H1 (cell line): Measurements from ENCODE around the gene ASS1.

Experiments
- EP300 ChIP-seq, 2 experiments: IDR thresholded peaks; 1 replicate in 1 of 2; 2 replicates in 1 of 2; pipeline ENCODE4 v1.6.1; 2011 to 2012; ENCODE audit warnings: low read depth in 2 of 2, low read length in 2 of 2, mild to moderate bottlenecking in 2 of 2, borderline replicate concordance in 1 of 2, inconsistent platforms in 1 of 2, moderate library complexity in 1 of 2
- EZH2 ChIP-seq: fragments of 200-600 bp; sonication (generic); IDR thresholded peaks from 2 replicates; pipeline ENCODE4 v1.7.1; 2012; ENCODE audit warnings: low read depth, mild to moderate bottlenecking, moderate library complexity, low read length, inconsistent platforms; ENCODE audit not compliant: severe bottlenecking
- HDAC2 ChIP-seq, 2 experiments: fragments of 300-600 bp in 1 of 2; sonication (generic) in 1 of 2; IDR thresholded peaks; 2 replicates each; pipeline ENCODE4 v1.6.1; 2011 to 2012; ENCODE audit warnings: low read depth in 2 of 2, low read length in 2 of 2, mild to moderate bottlenecking in 2 of 2, moderate library complexity in 2 of 2, borderline replicate concordance in 1 of 2, inconsistent platforms in 1 of 2
- POLR2A ChIP-seq, 2 experiments: IDR thresholded peaks; 1 replicate in 1 of 2; 2 replicates in 1 of 2; pipeline ENCODE4 v1.6.1; 2011; ENCODE audit warnings: low read depth in 2 of 2, low read length in 2 of 2, mild to moderate bottlenecking in 2 of 2; ENCODE audit errors: control extremely low read depth in 1 of 2
- SUZ12 ChIP-seq: fragments of 200-600 bp; sonication (generic); IDR thresholded peaks from 2 replicates; pipeline ENCODE4 v1.6.1; 2012; ENCODE audit warnings: mild to moderate bottlenecking, inconsistent platforms, low read length, moderate library complexity, mixed read lengths
- TF ChIP-seq, protein P1 (sequence below), 3 experiments: IDR thresholded peaks; 1 replicate in 2 of 3; 2 replicates in 1 of 3; pipeline versions ENCODE4 v1.5.1 to v1.6.1; 2011; ENCODE audit warnings: low read length in 3 of 3, mild to moderate bottlenecking in 3 of 3, inconsistent platforms in 2 of 3, low read depth in 1 of 3, moderate library complexity in 1 of 3; ENCODE audit not compliant: insufficient read depth in 1 of 3; ENCODE audit errors: control extremely low read depth in 1 of 3

DNA sequence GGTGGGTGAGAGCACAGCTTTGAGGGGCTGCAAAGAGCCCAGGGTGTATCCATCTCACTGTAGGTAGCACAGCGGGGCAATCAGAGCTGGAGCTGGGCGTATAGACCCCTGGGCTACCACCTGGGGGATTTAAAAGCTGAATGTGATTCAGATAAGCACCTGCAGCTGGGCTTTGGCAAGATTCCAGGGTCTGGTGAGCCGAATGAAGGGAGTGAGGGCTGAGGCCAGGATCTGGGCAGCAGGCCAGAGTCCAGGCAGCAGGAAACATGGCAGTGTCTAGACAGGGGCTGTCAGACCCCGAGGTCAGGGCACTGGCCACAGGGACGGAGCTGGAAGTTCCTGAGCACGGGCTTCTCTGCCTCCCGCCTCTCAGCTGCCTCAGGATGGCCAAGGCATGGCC, 8.7 kb downstream of the ASS1 start:
- TF ChIP-seq POLR2A (IDR thresholded peaks at IDR 0.05; ENCODE audit: control extremely low read depth in 1 of 2, low read depth in 2 of 2, low read length in 2 of 2) (no peak), EP300 (IDR thresholded peaks at IDR 0.05; ENCODE audit: borderline replicate concordance in 1 of 2, low read depth in 2 of 2, low read length in 2 of 2) (no peak), SUZ12 (no peak), HDAC2 (IDR thresholded peaks at IDR 0.05; ENCODE audit: borderline replicate concordance in 1 of 2, low read depth in 2 of 2, low read length in 2 of 2) (no peak), EZH2 (no peak)
- TF ChIP-seq, protein P1, sequence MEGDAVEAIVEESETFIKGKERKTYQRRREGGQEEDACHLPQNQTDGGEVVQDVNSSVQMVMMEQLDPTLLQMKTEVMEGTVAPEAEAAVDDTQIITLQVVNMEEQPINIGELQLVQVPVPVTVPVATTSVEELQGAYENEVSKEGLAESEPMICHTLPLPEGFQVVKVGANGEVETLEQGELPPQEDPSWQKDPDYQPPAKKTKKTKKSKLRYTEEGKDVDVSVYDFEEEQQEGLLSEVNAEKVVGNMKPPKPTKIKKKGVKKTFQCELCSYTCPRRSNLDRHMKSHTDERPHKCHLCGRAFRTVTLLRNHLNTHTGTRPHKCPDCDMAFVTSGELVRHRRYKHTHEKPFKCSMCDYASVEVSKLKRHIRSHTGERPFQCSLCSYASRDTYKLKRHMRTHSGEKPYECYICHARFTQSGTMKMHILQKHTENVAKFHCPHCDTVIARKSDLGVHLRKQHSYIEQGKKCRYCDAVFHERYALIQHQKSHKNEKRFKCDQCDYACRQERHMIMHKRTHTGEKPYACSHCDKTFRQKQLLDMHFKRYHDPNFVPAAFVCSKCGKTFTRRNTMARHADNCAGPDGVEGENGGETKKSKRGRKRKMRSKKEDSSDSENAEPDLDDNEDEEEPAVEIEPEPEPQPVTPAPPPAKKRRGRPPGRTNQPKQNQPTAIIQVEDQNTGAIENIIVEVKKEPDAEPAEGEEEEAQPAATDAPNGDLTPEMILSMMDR (IDR thresholded peaks at IDR 0.05; ENCODE audit: control extremely low read depth in 1 of 3, insufficient read depth in 1 of 3, low read depth in 1 of 3, low read length in 3 of 3): no peak
